HG03575 (cell line): ENCODE measurements around the gene FGF1.

Experiments
- ATAC-seq: cut with Tn5 transposase; IDR thresholded peaks from one replicate; pipeline ENCODE4 v1.9.1; 2021; ENCODE audit not compliant: unreplicated experiment, insufficient number of reproducible peaks, low FRiP score; ENCODE audit errors: extremely low read depth

The FGF1 gene

GRCh38 chr5:142598338-142598700 is 87.6 kb downstream of the FGF1 start:
- ATAC-seq: no peak

- no peak for ATAC-seq
Observed at GRCh38 chr5:142597546-142598337, 88.1 kb downstream of the FGF1 start.

GRCh38 chr5:142597025-142597424 is 88.9 kb downstream of the FGF1 start:
- no peak for ATAC-seq

GRCh38 chr5:142592365-142592764 is 93.5 kb downstream of the FGF1 start:
- no peak for ATAC-seq

GRCh38 chr5:142590451-142591231 is 95.2 kb downstream of the FGF1 start:
- no peak for ATAC-seq

- ATAC-seq: no peak
Observed at GRCh38 chr5:142589720-142590119, 96.2 kb downstream of the FGF1 start.

- no peak for ATAC-seq
Observed at GRCh38 chr5:142587354-142587965, 98.4 kb downstream of the FGF1 start.

- no peak for ATAC-seq
Observed at GRCh38 chr5:142586552-142586951, 99.3 kb downstream of the FGF1 start.

GRCh38 chr5:142585451-142585850 is 100.4 kb downstream of the FGF1 start:
- no peak for ATAC-seq

- ATAC-seq: no peak
Observed at GRCh38 chr5:142584891-142585290, 101.0 kb downstream of the FGF1 start.

GRCh38 chr5:142578161-142578830 is 107.6 kb downstream of the FGF1 start:
- no peak for ATAC-seq

GRCh38 chr5:142576804-142577203 is 109.1 kb downstream of the FGF1 start:
- no peak for ATAC-seq

GRCh38 chr5:142576303-142576702 is 109.6 kb downstream of the FGF1 start:
- ATAC-seq: no peak

- no peak for ATAC-seq
Observed at GRCh38 chr5:142572006-142572405, 113.9 kb downstream of the FGF1 start.

GRCh38 chr5:142571371-142571770 is 114.5 kb downstream of the FGF1 start:
- ATAC-seq: no peak

- ATAC-seq: no peak
Observed at GRCh38 chr5:142569905-142570304, 116.0 kb downstream of the FGF1 start.

- no peak for ATAC-seq
Observed at GRCh38 chr5:142568996-142569335, 116.9 kb downstream of the FGF1 start.

- no peak for ATAC-seq
Observed at GRCh38 chr5:142568283-142568995, 117.5 kb downstream of the FGF1 start.

GRCh38 chr5:142561486-142562097 is 124.3 kb downstream of the FGF1 start:
- ATAC-seq: no peak
